WTC11 (cell line): ENCODE measurements around the gene PRPF6.

ENCODE experiments used
- CREB1 ChIP-seq: sonication (generic); formaldehyde crosslinking; IDR thresholded peaks from 2 replicates; pipeline ENCODE4 v1.8.0; 2023; ENCODE audit warnings: mild to moderate bottlenecking, missing genetic modification reagents
- FOXK1 ChIP-seq: sonication (generic); formaldehyde crosslinking; IDR thresholded peaks from 2 replicates; pipeline ENCODE4 v1.8.0; 2022; ENCODE audit warnings: mild to moderate bottlenecking, moderate library complexity, missing genetic modification reagents
- GABPB1 ChIP-seq: sonication (generic); formaldehyde crosslinking; IDR thresholded peaks from 2 replicates; pipeline ENCODE4 v1.8.1; 2023; ENCODE audit warnings: mild to moderate bottlenecking, missing genetic modification reagents
- NFE2L1 ChIP-seq: sonication (generic); formaldehyde crosslinking; IDR thresholded peaks from 2 replicates; pipeline ENCODE4 v1.8.1; 2023; ENCODE audit warnings: missing genetic modification reagents
- SMAD3 ChIP-seq: sonication (generic); formaldehyde crosslinking; IDR thresholded peaks from 2 replicates; pipeline ENCODE4 v1.8.0; 2022; ENCODE audit warnings: missing genetic modification reagents, mild to moderate bottlenecking, borderline replicate concordance
- ZNF232 ChIP-seq: sonication (generic); formaldehyde crosslinking; IDR thresholded peaks from 2 replicates; pipeline ENCODE4 v1.8.0; 2022; ENCODE audit warnings: mild to moderate bottlenecking, missing genetic modification reagents
- ZNF423 ChIP-seq: fragments of 250-450 bp; sonication (Bioruptor Pico); IDR thresholded peaks from 2 replicates; pipeline ENCODE4 v2.1.2; 2022; ENCODE audit warnings: mild to moderate bottlenecking, moderate library complexity
- TF ChIP-seq, protein P1 (sequence below): fragments of 200-600 bp; IDR thresholded peaks from 2 replicates; pipeline ENCODE4 v1.8.0; 2022; ENCODE audit warnings: antibody characterized with exemption
- TF ChIP-seq, protein P2 (sequence below): fragments of 250-450 bp; sonication (Bioruptor Pico); conservative IDR thresholded peaks from 2 replicates; pipeline ENCODE4 v1.9.0; 2021; ENCODE audit warnings: mild to moderate bottlenecking
- TF ChIP-seq, protein P3 (sequence below): sonication (generic); formaldehyde crosslinking; IDR thresholded peaks from 2 replicates; pipeline ENCODE4 v1.8.1; 2023; ENCODE audit warnings: mild to moderate bottlenecking, missing genetic modification reagents, borderline replicate concordance
- TF ChIP-seq, protein P4 (sequence below): sonication (generic); formaldehyde crosslinking; IDR thresholded peaks from 2 replicates; pipeline ENCODE4 v1.8.1; 2022; ENCODE audit warnings: missing genetic modification reagents, borderline replicate concordance
- TF ChIP-seq, protein P5 (sequence below): sonication (generic); formaldehyde crosslinking; conservative IDR thresholded peaks from 2 replicates; pipeline ENCODE4 v1.8.1; 2022; ENCODE audit warnings: mild to moderate bottlenecking, missing genetic modification reagents
- TF ChIP-seq, protein P6 (sequence below): sonication (generic); formaldehyde crosslinking; IDR thresholded peaks from 2 replicates; pipeline ENCODE4 v1.8.0; 2023; ENCODE audit warnings: missing genetic modification reagents, mild to moderate bottlenecking, borderline replicate concordance
- TF ChIP-seq, protein P7 (sequence below): sonication (generic); formaldehyde crosslinking; IDR thresholded peaks from 2 replicates; pipeline ENCODE4 v1.8.0; 2023; ENCODE audit warnings: missing genetic modification reagents

DNA sequence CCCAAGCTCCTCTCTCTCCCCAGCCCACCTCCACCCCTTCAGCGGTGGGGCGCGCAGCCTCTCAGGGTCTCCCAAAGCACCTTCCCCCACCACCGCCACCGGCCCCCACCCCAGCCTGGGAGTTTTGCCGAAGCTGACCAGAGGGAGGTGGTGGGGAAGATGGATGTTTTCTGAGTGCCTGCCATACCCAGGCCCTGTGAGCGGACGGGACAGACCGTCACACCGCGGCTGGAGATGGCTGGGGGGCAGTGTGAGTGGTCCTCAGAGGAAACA, 60.8 kb downstream of the PRPF6 start:
- TF ChIP-seq, protein P1, sequence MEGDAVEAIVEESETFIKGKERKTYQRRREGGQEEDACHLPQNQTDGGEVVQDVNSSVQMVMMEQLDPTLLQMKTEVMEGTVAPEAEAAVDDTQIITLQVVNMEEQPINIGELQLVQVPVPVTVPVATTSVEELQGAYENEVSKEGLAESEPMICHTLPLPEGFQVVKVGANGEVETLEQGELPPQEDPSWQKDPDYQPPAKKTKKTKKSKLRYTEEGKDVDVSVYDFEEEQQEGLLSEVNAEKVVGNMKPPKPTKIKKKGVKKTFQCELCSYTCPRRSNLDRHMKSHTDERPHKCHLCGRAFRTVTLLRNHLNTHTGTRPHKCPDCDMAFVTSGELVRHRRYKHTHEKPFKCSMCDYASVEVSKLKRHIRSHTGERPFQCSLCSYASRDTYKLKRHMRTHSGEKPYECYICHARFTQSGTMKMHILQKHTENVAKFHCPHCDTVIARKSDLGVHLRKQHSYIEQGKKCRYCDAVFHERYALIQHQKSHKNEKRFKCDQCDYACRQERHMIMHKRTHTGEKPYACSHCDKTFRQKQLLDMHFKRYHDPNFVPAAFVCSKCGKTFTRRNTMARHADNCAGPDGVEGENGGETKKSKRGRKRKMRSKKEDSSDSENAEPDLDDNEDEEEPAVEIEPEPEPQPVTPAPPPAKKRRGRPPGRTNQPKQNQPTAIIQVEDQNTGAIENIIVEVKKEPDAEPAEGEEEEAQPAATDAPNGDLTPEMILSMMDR: no peak
- TF ChIP-seq, protein P2, sequence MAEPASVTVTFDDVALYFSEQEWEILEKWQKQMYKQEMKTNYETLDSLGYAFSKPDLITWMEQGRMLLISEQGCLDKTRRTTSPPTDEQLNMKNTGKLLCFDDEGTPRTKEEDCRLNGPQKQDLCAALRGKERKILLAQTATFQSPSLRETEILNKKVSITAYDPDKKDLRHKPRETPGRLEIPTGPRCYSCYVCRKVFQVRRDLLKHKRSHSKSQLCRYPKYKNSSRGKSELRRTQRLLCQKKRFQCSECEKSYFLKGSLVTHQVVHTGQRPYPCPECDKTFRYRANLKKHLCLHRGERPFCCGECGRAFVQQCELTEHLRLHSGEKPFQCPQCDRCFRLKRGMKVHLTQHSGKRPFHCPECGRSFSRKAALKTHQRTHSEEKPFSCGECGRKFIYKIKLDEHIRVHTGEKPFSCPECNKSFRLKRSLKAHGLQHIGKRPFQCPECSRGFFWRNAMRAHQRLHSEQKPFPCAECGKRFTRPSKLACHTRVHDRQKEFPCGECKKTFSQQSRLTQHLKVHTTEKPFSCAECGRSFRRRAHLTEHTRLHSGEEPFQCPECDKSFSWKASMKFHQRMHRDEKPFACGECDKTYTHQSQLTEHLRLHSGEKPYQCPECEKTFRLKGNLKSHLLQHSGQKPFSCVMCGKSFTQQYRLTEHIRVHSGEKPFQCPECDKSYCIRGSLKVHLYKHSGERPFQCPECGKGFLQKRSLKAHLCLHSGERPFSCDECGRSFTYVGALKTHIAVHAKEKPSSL (CRISPR knock-in tag): no peak
- TF ChIP-seq GABPB1: no peak
- TF ChIP-seq, protein P3, sequence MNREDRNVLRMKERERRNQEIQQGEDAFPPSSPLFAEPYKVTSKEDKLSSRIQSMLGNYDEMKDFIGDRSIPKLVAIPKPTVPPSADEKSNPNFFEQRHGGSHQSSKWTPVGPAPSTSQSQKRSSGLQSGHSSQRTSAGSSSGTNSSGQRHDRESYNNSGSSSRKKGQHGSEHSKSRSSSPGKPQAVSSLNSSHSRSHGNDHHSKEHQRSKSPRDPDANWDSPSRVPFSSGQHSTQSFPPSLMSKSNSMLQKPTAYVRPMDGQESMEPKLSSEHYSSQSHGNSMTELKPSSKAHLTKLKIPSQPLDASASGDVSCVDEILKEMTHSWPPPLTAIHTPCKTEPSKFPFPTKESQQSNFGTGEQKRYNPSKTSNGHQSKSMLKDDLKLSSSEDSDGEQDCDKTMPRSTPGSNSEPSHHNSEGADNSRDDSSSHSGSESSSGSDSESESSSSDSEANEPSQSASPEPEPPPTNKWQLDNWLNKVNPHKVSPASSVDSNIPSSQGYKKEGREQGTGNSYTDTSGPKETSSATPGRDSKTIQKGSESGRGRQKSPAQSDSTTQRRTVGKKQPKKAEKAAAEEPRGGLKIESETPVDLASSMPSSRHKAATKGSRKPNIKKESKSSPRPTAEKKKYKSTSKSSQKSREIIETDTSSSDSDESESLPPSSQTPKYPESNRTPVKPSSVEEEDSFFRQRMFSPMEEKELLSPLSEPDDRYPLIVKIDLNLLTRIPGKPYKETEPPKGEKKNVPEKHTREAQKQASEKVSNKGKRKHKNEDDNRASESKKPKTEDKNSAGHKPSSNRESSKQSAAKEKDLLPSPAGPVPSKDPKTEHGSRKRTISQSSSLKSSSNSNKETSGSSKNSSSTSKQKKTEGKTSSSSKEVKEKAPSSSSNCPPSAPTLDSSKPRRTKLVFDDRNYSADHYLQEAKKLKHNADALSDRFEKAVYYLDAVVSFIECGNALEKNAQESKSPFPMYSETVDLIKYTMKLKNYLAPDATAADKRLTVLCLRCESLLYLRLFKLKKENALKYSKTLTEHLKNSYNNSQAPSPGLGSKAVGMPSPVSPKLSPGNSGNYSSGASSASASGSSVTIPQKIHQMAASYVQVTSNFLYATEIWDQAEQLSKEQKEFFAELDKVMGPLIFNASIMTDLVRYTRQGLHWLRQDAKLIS: no peak
- no peak for TF ChIP-seq ZNF423 (CRISPR knock-in tag)
- no peak for TF ChIP-seq SMAD3
- TF ChIP-seq FOXK1 (CRISPR knock-in tag): no peak
- TF ChIP-seq NFE2L1 (CRISPR knock-in tag): no peak
- TF ChIP-seq, protein P4, sequence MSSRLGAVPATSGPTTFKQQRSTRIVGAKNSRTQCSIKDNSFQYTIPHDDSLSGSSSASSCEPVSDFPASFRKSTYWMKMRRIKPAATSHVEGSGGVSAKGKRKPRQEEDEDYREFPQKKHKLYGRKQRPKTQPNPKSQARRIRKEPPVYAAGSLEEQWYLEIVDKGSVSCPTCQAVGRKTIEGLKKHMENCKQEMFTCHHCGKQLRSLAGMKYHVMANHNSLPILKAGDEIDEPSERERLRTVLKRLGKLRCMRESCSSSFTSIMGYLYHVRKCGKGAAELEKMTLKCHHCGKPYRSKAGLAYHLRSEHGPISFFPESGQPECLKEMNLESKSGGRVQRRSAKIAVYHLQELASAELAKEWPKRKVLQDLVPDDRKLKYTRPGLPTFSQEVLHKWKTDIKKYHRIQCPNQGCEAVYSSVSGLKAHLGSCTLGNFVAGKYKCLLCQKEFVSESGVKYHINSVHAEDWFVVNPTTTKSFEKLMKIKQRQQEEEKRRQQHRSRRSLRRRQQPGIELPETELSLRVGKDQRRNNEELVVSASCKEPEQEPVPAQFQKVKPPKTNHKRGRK: no peak
- no peak for TF ChIP-seq CREB1
- TF ChIP-seq, protein P5, sequence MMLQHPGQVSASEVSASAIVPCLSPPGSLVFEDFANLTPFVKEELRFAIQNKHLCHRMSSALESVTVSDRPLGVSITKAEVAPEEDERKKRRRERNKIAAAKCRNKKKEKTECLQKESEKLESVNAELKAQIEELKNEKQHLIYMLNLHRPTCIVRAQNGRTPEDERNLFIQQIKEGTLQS: no peak
- TF ChIP-seq ZNF232 (CRISPR knock-in tag): no peak
- TF ChIP-seq, protein P6, sequence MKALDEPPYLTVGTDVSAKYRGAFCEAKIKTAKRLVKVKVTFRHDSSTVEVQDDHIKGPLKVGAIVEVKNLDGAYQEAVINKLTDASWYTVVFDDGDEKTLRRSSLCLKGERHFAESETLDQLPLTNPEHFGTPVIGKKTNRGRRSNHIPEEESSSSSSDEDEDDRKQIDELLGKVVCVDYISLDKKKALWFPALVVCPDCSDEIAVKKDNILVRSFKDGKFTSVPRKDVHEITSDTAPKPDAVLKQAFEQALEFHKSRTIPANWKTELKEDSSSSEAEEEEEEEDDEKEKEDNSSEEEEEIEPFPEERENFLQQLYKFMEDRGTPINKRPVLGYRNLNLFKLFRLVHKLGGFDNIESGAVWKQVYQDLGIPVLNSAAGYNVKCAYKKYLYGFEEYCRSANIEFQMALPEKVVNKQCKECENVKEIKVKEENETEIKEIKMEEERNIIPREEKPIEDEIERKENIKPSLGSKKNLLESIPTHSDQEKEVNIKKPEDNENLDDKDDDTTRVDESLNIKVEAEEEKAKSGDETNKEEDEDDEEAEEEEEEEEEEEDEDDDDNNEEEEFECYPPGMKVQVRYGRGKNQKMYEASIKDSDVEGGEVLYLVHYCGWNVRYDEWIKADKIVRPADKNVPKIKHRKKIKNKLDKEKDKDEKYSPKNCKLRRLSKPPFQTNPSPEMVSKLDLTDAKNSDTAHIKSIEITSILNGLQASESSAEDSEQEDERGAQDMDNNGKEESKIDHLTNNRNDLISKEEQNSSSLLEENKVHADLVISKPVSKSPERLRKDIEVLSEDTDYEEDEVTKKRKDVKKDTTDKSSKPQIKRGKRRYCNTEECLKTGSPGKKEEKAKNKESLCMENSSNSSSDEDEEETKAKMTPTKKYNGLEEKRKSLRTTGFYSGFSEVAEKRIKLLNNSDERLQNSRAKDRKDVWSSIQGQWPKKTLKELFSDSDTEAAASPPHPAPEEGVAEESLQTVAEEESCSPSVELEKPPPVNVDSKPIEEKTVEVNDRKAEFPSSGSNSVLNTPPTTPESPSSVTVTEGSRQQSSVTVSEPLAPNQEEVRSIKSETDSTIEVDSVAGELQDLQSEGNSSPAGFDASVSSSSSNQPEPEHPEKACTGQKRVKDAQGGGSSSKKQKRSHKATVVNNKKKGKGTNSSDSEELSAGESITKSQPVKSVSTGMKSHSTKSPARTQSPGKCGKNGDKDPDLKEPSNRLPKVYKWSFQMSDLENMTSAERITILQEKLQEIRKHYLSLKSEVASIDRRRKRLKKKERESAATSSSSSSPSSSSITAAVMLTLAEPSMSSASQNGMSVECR: no peak
- TF ChIP-seq, protein P7, sequence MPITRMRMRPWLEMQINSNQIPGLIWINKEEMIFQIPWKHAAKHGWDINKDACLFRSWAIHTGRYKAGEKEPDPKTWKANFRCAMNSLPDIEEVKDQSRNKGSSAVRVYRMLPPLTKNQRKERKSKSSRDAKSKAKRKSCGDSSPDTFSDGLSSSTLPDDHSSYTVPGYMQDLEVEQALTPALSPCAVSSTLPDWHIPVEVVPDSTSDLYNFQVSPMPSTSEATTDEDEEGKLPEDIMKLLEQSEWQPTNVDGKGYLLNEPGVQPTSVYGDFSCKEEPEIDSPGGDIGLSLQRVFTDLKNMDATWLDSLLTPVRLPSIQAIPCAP (CRISPR knock-in tag): no peak
